Astrocyte of the cerebellum (primary cell): Measurements from ENCODE around the gene ZNF44.

Experiments
- DNase-seq: peaks from one replicate; pipeline ENCODE4 v3.0.0-alpha.2; 2011; ENCODE audit warnings: low read depth
- H3K4me3 ChIP-seq: 2 replicates; pipeline ENCODE4 v1.5.1; 2011; ENCODE audit warnings: mild to moderate bottlenecking, low read depth, low read length, moderate library complexity
- in situ Hi-C: cut with HindIII; loops from 2 replicates; pipeline ENCODE4 v1.10.0; 2017; ENCODE audit warnings: low sequenced_read_pairs
- TF ChIP-seq, protein P1 (sequence below): IDR thresholded peaks from 2 replicates; pipeline ENCODE4 v1.5.1; 2012; ENCODE audit warnings: low read length, low read depth, moderate library complexity, mild to moderate bottlenecking; ENCODE audit errors: missing control alignments

ZNF44 gene

DNA sequence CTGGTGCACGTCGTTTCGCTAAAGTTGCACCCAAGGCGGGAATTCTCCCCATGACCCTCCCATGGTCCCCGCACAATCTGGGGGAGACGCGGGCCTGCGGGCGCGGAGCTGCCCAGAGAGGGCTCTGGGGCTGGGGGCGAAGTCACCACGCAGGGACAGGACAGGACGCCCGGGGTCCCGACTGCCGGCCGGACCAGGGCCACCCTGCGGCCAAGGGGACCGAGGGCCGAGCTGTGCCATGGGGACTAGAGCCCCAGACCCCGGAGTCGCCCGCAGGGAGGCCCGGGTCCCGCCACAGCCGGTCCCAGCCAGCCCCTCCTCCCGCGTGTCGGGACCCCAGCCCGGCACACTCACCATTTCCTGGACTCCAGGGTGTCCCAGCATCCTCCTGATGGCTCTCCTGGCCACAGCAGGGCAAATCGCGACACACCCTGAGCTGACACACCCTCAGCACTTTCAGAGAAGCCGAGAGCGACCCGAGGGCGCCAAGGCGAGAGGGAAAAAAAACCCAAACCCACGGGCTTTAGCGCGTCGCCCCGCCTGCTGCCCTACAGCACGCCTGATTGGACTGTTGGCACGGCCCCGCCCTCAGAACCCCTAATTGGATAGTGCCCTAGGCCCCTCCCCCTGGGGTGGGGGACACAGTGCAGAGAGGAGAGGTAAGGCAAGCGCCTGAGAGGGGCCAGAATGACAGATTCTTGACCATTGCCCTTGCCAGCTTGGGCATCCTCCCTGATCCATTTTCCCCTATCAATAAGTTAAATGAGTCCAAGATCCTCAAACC lies 28.6 kb downstream of the ZNF44 start:
- in situ Hi-C loops = no loop called here

DNA sequence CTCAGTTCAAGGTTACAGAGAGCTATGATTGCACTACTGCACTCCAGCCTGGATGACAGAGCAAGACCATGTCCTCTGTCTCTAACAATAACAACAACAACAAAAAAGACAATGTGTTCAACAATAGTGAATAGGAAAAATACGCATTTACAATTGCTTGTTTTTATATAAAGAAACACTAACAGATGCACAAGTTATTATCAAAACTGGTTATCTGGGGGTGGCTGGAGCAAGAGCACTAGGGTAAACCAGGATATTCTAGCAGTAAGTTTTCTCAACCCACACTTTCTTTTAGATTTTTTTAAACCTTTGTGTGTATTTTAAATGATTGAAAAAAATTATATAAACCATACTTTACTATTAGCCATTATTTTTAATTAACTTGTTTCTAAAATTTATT lies 33.1 kb downstream of the ZNF44 start:
- DNase-seq = no peak
- TF ChIP-seq, protein P1, sequence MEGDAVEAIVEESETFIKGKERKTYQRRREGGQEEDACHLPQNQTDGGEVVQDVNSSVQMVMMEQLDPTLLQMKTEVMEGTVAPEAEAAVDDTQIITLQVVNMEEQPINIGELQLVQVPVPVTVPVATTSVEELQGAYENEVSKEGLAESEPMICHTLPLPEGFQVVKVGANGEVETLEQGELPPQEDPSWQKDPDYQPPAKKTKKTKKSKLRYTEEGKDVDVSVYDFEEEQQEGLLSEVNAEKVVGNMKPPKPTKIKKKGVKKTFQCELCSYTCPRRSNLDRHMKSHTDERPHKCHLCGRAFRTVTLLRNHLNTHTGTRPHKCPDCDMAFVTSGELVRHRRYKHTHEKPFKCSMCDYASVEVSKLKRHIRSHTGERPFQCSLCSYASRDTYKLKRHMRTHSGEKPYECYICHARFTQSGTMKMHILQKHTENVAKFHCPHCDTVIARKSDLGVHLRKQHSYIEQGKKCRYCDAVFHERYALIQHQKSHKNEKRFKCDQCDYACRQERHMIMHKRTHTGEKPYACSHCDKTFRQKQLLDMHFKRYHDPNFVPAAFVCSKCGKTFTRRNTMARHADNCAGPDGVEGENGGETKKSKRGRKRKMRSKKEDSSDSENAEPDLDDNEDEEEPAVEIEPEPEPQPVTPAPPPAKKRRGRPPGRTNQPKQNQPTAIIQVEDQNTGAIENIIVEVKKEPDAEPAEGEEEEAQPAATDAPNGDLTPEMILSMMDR = no peak
- in situ Hi-C loops = no loop called here
- no peak overlapping the region for H3K4me3 ChIP-seq

More for the DNA sequence above, 28.6 kb downstream of the ZNF44 start:
- TF ChIP-seq, protein P1 = no peak
- no peak for DNase-seq
- no peak overlapping the region for H3K4me3 ChIP-seq

DNA sequence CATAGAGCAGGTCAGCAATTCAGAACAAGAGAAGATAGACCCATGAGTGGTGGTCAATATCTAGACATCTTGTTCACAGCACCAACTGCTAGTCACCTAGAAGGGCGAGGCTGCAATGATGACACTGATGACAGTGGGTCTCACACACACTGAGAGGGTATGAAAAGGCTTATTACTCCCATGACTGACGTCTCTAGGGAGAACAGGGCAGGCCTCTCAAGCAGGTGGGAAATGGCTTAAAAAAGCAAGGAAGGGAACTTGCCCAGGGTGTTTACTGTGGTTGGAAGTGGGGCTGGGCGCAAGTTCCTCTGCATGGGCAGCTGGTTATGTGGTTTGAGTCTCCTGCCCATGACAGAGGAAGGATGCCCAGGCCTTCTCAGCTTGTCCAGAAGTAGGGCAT lies 33.8 kb downstream of the ZNF44 start:
- DNase-seq = no peak
- TF ChIP-seq, protein P1 = no peak
- in situ Hi-C loops = no loop called here
- H3K4me3 ChIP-seq = no peak overlapping the region

DNA sequence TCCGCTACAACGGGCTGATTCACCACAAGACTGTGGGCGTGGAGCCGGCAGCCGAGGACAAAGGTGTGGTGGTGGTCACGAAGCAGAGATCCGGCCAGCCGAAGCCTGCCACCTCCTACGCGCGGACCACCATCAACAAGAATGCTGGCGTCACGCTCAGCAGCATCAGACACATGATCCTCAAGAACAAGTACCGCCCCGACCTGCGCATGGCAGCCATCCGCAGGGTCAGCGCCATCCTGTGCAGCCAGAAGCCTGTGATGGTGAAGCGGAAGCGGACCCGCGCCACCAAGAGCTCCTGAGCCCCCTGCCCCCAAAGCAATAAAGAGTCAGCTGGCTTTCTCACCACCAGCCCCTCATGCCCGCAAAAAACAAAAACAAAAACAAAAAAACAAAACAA lies 34.4 kb downstream of the ZNF44 start:
- H3K4me3 ChIP-seq = no peak overlapping the region
- TF ChIP-seq, protein P1 = no peak
- DNase-seq = no peak
- in situ Hi-C loops = no loop called here

DNA sequence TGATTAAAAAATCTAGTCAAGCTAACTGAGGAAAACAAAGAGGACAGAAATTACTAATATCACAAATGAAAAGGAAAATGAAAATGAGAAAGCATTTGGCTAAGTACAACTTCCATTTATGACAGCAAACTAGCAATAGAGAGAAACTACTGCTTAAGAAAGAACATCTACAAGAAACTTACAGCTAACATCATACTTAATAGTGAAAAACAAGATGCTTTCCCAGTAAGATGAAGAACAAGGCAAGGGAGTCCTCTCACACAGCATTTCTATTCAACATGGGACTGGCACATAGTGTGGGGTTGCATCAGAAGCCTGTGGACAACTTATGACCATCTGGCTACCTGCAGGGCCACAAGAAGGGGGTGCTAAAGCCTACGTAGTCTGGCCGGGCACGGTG lies 39.3 kb downstream of the ZNF44 start:
- in situ Hi-C loops = no loop called here
- no peak overlapping the region for H3K4me3 ChIP-seq
- TF ChIP-seq, protein P1 = no peak
- no peak for DNase-seq

DNA sequence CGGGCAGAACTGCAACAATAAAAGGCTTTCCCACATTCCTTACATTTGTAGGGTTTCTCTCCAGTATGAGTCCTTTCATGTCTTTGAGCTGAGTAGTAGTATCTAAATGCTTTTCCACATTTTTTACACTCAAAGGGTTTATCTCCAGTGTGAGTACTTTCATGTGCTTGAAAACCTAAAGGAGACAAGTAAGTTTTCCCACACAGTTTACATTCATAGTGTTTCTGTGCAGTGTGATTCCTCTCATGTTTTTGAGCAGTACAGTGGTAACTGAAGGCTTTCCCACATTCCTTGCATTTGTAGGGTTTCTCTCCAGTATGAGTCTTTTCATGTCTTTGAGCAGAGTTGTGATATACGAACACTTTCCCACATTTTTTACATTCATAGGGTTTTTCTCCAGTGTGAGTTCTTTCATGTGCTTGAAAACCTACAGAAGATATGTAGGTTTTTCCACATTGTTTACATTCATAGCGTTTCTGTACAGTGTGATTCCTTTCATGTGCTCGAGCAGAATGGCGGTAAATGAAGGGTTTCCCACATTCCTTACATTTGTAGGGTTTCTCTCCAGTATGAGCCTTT lies 47.0 kb downstream of the ZNF44 start:
- in situ Hi-C loops = no loop called here
- TF ChIP-seq, protein P1 = no peak
- no peak overlapping the region for H3K4me3 ChIP-seq
- DNase-seq = no peak
